GOT3 (cell line): Measurements from ENCODE around the gene EBLN1.
"Not testable (repeated sequence)": the region's sequence is repeated elsewhere in the genome, so short reads cannot be mapped to it uniquely, and the experiment has no call there.

Experiments
- DNase-seq: peaks from one replicate; lab custom pipeline; 2025; ENCODE audit warnings: mixed read lengths; lab: John Stamatoyannopoulos, UW

EBLN1 gene

GRCh38 chr10:22228167-22228938, 10.5 kb upstream of the EBLN1 start:
- DNase-seq = no peak

- DNase-seq = no peak
Measured at GRCh38 chr10:22226599-22226998, 8.8 kb upstream of the EBLN1 start.

GRCh38 chr10:22222236-22223190, 4.7 kb upstream of the EBLN1 start:
- no peak for DNase-seq

- DNase-seq = no peak
Measured at GRCh38 chr10:22219308-22219707, 1.5 kb upstream of the EBLN1 start.

GRCh38 chr10:22218448-22218847, 633 bp upstream of the EBLN1 start:
- DNase-seq = no peak

- not testable (repeated sequence) for DNase-seq
Measured at GRCh38 chr10:22217084-22217483, 731 bp downstream of the EBLN1 start.

- DNase-seq = no peak
Measured at GRCh38 chr10:22210267-22210666, 7.5 kb downstream of the EBLN1 start.

- DNase-seq = no peak
Measured at GRCh38 chr10:22193945-22194344, 23.9 kb downstream of the EBLN1 start.

GRCh38 chr10:22185586-22185985, 32.2 kb downstream of the EBLN1 start:
- no peak for DNase-seq

GRCh38 chr10:22183771-22184461, 33.9 kb downstream of the EBLN1 start:
- no peak for DNase-seq

- DNase-seq = no peak
Measured at GRCh38 chr10:22180724-22181123, 37.1 kb downstream of the EBLN1 start.

- no peak for DNase-seq
Measured at GRCh38 chr10:22174442-22174841, 43.4 kb downstream of the EBLN1 start.

- no peak for DNase-seq
Measured at GRCh38 chr10:22171131-22171530, 46.7 kb downstream of the EBLN1 start.

GRCh38 chr10:22170582-22170981, 47.2 kb downstream of the EBLN1 start:
- no peak for DNase-seq

GRCh38 chr10:22159979-22160378, 57.8 kb downstream of the EBLN1 start:
- DNase-seq = no peak

- no peak for DNase-seq
Measured at GRCh38 chr10:22159180-22159579, 58.6 kb downstream of the EBLN1 start.
